Measurements from ENCODE around the gene LRRC38. TPM values are rescaled to one million over a fixed set of nuclear protein-coding genes. Genes with fewer than 3 reads are reported as not detected.

The LRRC38 gene
- total and polyA plus RNA-seq, 2 of the 8 experiments (the other 6 are each of a cell fraction or from before 2014, with no cell fraction given), result 0.17 to 0.63 TPM

DNA sequence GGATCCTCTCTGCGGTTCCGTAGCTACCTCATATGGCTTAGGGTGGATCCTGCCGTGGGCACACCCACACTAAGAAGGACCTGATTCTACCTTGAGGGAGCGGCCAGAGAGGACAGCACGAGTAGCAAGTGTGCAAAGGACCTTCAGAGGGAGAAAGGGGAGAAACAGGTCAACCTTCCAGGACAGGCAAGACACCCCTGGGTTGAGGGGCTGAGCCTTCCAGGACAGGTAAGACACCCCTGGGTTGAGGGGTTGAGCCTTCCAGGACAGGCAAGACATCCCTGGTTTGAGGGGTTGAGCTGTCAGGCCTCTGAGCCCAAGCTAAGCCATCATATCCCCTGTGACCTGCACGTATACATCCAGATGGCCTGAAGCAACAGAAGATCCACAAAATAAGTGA is 46.7 kb upstream of the LRRC38 start:
- no peaks in the 10 kb centered on the region for H3K27me3 ChIP-seq (replicated peaks in 1 of 4; ENCODE audit: control insufficient read depth in 3 of 4, extremely low read depth in 1 of 4, insufficient read depth in 3 of 4, low read length in 3 of 4)
- H3K36me3 ChIP-seq (ENCODE audit: control insufficient read depth in 2 of 4, insufficient read depth in 4 of 4, low read length in 3 of 4), result no peaks in the 10 kb centered on the region
- no peak overlapping the region for H2AK5ac ChIP-seq (ENCODE audit: low read depth, low read length)
- no peak overlapping the region for H3K56ac ChIP-seq (replicated peaks; ENCODE audit: insufficient read length, low read depth, low read length)
- H3K4me2 ChIP-seq (ENCODE audit: insufficient read depth in 1 of 2, low read depth in 2 of 2, low read length in 2 of 2), result no peak overlapping the region
- no peaks in the 10 kb centered on the region for H3K79me2 ChIP-seq (ENCODE audit: control insufficient read depth in 1 of 2, insufficient read depth in 2 of 2, low read length in 2 of 2)
- H2BK5ac ChIP-seq (ENCODE audit: low read depth, low read length), result no peak overlapping the region
- no peak overlapping the region for H3K9ac ChIP-seq (replicated peaks in 1 of 4; ENCODE audit: extremely low read depth in 1 of 4, low read depth in 3 of 4, low read length in 3 of 4)
- no peak overlapping the region for H3K23ac ChIP-seq (ENCODE audit: insufficient read length)
- WGBS, 2 experiments (ENCODE audit: extremely low coverage in 1 of 2, insufficient coverage in 1 of 2, insufficient read length in 1 of 2, insufficient replicate concordance in 2 of 2, low coverage in 1 of 2, low lambda C conversion rate in 2 of 2, missing lambda C conversion rate in 1 of 2), result 86% methylated on average over 6 of the region's 6 CpGs; no CpG with 5 or more reads in 1 of the 2 experiments
- FAIRE-seq (no peak), DNase-seq (ENCODE audit: low read depth in 1 of 2, low spot score in 2 of 2) (no peak)
- H2BK120ac ChIP-seq (replicated peaks; ENCODE audit: low read depth, low read length), result no peak overlapping the region
- ChIA-PET CTCF (ENCODE audit: partially characterized antibody) (interaction anchor here (0.9 to 1.1 kb wide), 2 partner anchors 10 to 48 kb away, joined by 3 to 6 read pairs; no protein-coding TSS in a partner anchor), POLR2A (ENCODE audit: partially characterized antibody) (no interaction called here)
- H3K9me3 ChIP-seq (ENCODE audit: insufficient read depth in 2 of 2, low read depth in 1 of 2, low read length in 1 of 2), result no peaks in the 10 kb centered on the region
- H3K4me1 ChIP-seq (replicated peaks in 1 of 4; ENCODE audit: control insufficient read depth in 3 of 4, insufficient read depth in 4 of 4, low read length in 3 of 4), result no peaks in the 10 kb centered on the region
- no peak overlapping the region for H3K4me3 ChIP-seq (ENCODE audit: extremely low read depth in 1 of 4, insufficient read depth in 2 of 4, low read depth in 3 of 4, low read length in 4 of 4)
- no peak overlapping the region for H4K5ac ChIP-seq (ENCODE audit: insufficient read length, low read depth, low read length)
- no peaks in the 10 kb centered on the region for H4K20me1 ChIP-seq (replicated peaks in 1 of 2; ENCODE audit: control insufficient read depth in 1 of 2, insufficient read depth in 2 of 2, low read length in 2 of 2)
- no peak overlapping the region for H2BK12ac ChIP-seq (ENCODE audit: low read depth, low read length)
- no peaks in the 10 kb centered on the region for H3K23me2 ChIP-seq (ENCODE audit: low read depth, low read length)
- H4K91ac ChIP-seq (replicated peaks; ENCODE audit: insufficient read length, low read length), result no peak overlapping the region
- H3K79me1 ChIP-seq (ENCODE audit: low read depth, low read length), result no peaks in the 10 kb centered on the region
- H2AFZ ChIP-seq (ENCODE audit: low read length), result no peak overlapping the region
- H4K8ac ChIP-seq (ENCODE audit: extremely low read depth, insufficient read depth, low read length), result no peak overlapping the region
- H3K27ac ChIP-seq (ENCODE audit: low read depth, low read length), result no peak overlapping the region
- H3K18ac ChIP-seq (ENCODE audit: extremely low read depth, low read length), result no peak overlapping the region
- no peak overlapping the region for H3K4ac ChIP-seq (replicated peaks; ENCODE audit: insufficient read length, low read depth, low read length)
- H2BK20ac ChIP-seq (ENCODE audit: low read length), result no peak overlapping the region
- H3K14ac ChIP-seq (ENCODE audit: insufficient read length), result no peak overlapping the region
- H2BK15ac ChIP-seq (ENCODE audit: low read length), result no peak overlapping the region
- TF ChIP-seq ASH2L (IDR thresholded peaks at IDR 0.05; ENCODE audit: low read length), result no peak
- no peak for TF ChIP-seq SAP30 (IDR thresholded peaks at IDR 0.05; ENCODE audit: insufficient read depth, insufficient replicate concordance, low read length)
- no peak for TF ChIP-seq NANOG (IDR thresholded peaks at IDR 0.05; ENCODE audit: insufficient read depth, low read depth, low read length, poor library complexity, severe bottlenecking)
- no peak for TF ChIP-seq TAF1 (IDR thresholded peaks at IDR 0.05; ENCODE audit: low read depth, low read length)
- no peak for TF ChIP-seq SP2 (IDR thresholded peaks at IDR 0.05; ENCODE audit: low read length)
- no peak for TF ChIP-seq TBP (IDR thresholded peaks at IDR 0.05; ENCODE audit: low read depth, low read length)
